C4-2B (cell line): Measurements from ENCODE around the gene PIGR.

Source experiments
- CTCF ChIP-seq: fragments of 450-650 bp; conservative IDR thresholded peaks from 2 replicates; pipeline ENCODE4 v1.5.1; 2017; ENCODE audit warnings: mild to moderate bottlenecking
- ZFX ChIP-seq: fragments of 450-650 bp; IDR thresholded peaks from 2 replicates; pipeline ENCODE4 v1.6.1; 2017

GRCh38 chr1:206901944-206902343 is 44.3 kb downstream of the PIGR start:
- TF ChIP-seq CTCF (no peak), ZFX (no peak)
